ENCODE results near the gene APP.

Gene APP

DNA sequence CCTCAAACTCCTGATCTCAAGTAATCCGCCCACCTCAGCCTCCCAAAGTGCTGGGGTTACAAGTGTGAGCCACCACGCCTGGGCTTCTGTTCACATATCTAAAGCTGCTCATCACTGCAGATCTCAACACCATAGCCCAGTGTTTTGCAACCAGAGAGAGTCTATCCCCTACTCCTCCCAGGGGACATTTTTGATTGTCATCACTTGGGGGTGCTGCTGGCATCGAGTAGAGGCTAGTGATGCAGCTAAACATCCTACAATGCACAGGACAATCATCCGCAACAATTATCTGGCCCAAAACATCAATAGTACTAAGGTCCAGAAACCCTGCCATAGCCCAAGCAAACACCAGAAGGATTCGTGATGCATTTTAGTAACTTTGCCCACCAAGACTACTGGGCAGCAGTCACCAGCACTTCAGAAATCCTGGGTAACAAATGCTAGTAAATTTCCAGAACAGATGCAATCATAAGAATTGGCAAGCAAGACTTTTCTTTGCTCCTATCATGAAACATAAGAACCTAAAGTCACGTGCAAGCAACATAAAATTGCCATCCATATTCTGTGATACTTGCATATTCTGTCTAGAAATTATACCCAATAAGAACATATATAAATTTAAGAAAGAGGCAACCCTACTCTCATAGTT, 159.2 kb downstream of the APP start:
- H3K4me3 Mint-ChIP-seq, result no peak overlapping the region
- H3K27me3 Mint-ChIP-seq, result no peaks in the 10 kb centered on the region
- no peaks in the 10 kb centered on the region for H3K9me3 Mint-ChIP-seq
- DNase-seq, result no peak
- H3K27ac Mint-ChIP-seq, result no peak overlapping the region
- peaks cover 8% of the 10 kb centered on the region for H3K4me1 Mint-ChIP-seq
- H3K36me3 Mint-ChIP-seq, result no peaks in the 10 kb centered on the region
- CTCF ChIA-PET, result no interaction called here

- Mint-ChIP-seq H3K36me3 (no peaks in the 10 kb centered on the region), H3K9me3 (no peaks in the 10 kb centered on the region), H3K27me3 (no peaks in the 10 kb centered on the region), H3K27ac (no peak overlapping the region), H3K4me3 (no peak overlapping the region), H3K4me1 (peaks cover 8% of the 10 kb centered on the region)
- CTCF ChIA-PET, result no interaction called here
- DNase-seq, result no peak
Observed at GRCh38 chr21:26007951-26008498, 162.5 kb downstream of the APP start.

- CTCF ChIA-PET, result no interaction called here
- H3K4me1 Mint-ChIP-seq, result peaks cover 10% of the 10 kb centered on the region
Observed at GRCh38 chr21:26005464-26005863, 165.1 kb downstream of the APP start.

DNA sequence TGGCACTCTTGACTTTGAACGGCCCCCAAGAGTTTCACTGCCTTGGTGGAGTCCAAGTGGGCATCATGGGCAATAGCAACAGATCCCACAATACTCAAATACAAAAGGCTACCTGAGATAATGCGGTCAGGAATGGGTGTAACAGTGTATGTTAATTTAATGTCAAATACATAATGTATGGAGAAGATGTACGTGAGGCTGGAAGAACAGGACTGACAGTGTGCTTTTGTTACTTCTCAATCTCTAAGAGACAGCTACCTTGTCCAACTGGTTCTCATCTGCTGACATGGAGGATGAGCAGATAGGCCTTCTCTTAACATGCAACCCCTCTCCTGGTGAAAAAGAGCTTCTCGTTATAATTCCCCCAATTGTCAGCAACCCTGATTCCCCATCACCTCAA, 167.2 kb downstream of the APP start:
- no peak for DNase-seq
- CTCF ChIA-PET, result no interaction called here
- no peaks in the 10 kb centered on the region for H3K9me3 Mint-ChIP-seq

More at GRCh38 chr21:26005464-26005863, 165.1 kb downstream of the APP start:
- Mint-ChIP-seq H3K36me3 (no peaks in the 10 kb centered on the region), H3K27me3 (no peaks in the 10 kb centered on the region), H3K9me3 (no peaks in the 10 kb centered on the region), H3K27ac (no peak overlapping the region), H3K4me3 (no peak overlapping the region)
- no peak for DNase-seq

DNA sequence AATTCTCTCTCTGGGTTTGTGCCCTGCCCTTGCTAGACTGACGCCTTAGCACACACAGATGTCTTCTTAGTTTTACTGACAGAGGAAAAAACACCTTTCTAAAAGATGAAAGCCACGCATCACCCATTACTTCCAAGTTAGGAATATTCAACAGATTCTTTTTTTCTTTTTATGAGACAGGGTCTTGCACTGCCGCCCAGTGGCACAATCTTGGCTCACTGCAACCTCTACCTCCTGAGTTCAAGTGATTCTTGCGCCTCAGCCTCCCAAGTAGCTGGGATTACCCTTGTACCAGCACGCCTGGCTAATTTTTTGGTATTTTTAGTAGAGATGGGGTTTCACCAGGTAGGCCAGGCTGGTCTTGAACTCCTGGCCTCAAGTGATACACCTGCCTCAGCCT, 169.2 kb downstream of the APP start:
- H3K4me3 Mint-ChIP-seq, result no peak overlapping the region
- peaks cover 14% of the 10 kb centered on the region for H3K4me1 Mint-ChIP-seq
- no peak overlapping the region for H3K27ac Mint-ChIP-seq
- H3K27me3 Mint-ChIP-seq, result no peaks in the 10 kb centered on the region
- CTCF ChIA-PET, result no interaction called here
- H3K9me3 Mint-ChIP-seq, result no peaks in the 10 kb centered on the region
- DNase-seq, result no peak
- no peaks in the 10 kb centered on the region for H3K36me3 Mint-ChIP-seq

More for the DNA sequence above, 167.2 kb downstream of the APP start:
- Mint-ChIP-seq H3K36me3 (no peaks in the 10 kb centered on the region), H3K4me1 (peaks cover 17% of the 10 kb centered on the region), H3K27me3 (no peaks in the 10 kb centered on the region), H3K4me3 (no peak overlapping the region), H3K27ac (no peak overlapping the region)

GRCh38 chr21:25999921-26000582, 170.5 kb downstream of the APP start:
- Mint-ChIP-seq H3K4me3 (no peak overlapping the region), H3K27ac (peak overlapping the region; percentile 12), H3K27me3 (no peaks in the 10 kb centered on the region), H3K4me1 (peaks cover 14% of the 10 kb centered on the region), H3K36me3 (no peaks in the 10 kb centered on the region), H3K9me3 (no peaks in the 10 kb centered on the region)
- peak; percentile 58 for DNase-seq
- CTCF ChIA-PET, result no interaction called here

DNA sequence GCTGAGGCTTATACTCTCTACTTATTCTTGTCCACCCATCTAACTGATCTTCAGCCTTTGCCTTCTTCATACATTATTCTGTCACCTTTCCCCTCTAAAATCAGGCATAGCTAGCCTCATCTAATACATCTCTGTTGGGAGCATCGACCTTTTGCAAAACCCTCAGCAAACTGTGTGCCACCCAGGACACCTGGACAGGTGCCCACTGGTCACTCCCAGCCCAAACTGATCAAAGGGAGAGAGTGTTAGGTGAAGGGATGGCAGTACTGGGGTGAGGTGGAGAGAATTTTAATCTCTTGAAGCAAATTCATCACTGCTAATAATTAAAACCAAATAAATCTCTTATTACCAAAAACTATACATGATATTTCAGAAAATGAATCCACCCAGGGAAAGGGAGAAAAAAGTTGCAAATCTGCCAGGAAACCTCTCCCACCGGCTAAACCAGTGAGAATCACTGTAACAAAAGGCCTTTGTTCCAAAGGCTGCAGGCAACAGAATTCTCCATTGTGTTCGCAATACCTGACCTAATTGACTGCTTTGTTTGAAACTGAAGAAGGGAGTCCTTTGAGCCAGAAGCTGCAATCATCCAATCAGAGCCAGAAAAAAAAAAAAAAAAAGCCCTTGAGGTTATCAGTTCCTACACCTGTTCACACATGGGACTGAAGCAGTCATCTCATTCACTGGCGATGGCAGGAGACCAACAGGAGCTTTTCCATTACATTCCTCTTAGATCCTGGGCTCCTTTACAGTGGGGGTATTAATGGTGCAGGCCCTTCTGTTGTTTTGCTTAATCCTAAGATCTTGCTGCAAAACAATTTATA, 172.6 kb downstream of the APP start:
- Mint-ChIP-seq H3K9me3 (no peaks in the 10 kb centered on the region), H3K36me3 (no peaks in the 10 kb centered on the region), H3K27me3 (no peaks in the 10 kb centered on the region), H3K4me1 (peaks cover 14% of the 10 kb centered on the region), H3K4me3 (no peak overlapping the region), H3K27ac (no peak overlapping the region)
- no peak for DNase-seq
- CTCF ChIA-PET, result interaction anchor here (0.6 kb wide), 1 partner anchor 508 kb away, joined by 3 read pairs; no protein-coding TSS in a partner anchor

DNA sequence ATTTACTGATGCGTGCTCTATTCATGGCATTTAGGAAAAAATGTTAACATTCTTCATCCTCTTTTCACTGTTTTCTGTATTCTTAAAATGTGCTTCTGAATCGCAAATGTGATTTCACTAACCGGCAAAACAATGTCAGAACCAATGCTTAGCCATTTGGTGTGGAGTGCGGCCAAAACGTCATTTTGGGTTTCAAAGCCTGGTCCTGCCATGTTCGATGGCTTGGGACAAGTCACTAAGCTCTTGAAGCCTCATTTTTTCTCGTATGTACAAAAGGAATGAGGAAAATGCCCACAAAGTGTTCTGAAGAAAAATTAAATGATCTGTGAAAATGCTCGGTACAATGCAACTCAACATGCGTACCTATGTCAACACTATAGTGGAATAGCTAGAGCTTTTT, 175.3 kb downstream of the APP start:
- H3K27me3 Mint-ChIP-seq, result no peaks in the 10 kb centered on the region
- H3K36me3 Mint-ChIP-seq, result no peaks in the 10 kb centered on the region
- H3K4me3 Mint-ChIP-seq, result no peak overlapping the region
- peaks cover 11% of the 10 kb centered on the region for H3K4me1 Mint-ChIP-seq
- no peak overlapping the region for H3K27ac Mint-ChIP-seq
- DNase-seq, result no peak
- H3K9me3 Mint-ChIP-seq, result no peaks in the 10 kb centered on the region
- CTCF ChIA-PET, result no interaction called here

GRCh38 chr21:25994758-25995163, 175.8 kb downstream of the APP start:
- Mint-ChIP-seq H3K27ac (no peak overlapping the region), H3K36me3 (no peaks in the 10 kb centered on the region), H3K27me3 (no peaks in the 10 kb centered on the region), H3K4me3 (no peak overlapping the region), H3K4me1 (peaks cover 6% of the 10 kb centered on the region), H3K9me3 (no peaks in the 10 kb centered on the region)
- CTCF ChIA-PET, result interaction anchor here (1.1 kb wide), 1 partner anchor 99 kb away, joined by 4 read pairs; no protein-coding TSS in a partner anchor
- no peak for DNase-seq

DNA sequence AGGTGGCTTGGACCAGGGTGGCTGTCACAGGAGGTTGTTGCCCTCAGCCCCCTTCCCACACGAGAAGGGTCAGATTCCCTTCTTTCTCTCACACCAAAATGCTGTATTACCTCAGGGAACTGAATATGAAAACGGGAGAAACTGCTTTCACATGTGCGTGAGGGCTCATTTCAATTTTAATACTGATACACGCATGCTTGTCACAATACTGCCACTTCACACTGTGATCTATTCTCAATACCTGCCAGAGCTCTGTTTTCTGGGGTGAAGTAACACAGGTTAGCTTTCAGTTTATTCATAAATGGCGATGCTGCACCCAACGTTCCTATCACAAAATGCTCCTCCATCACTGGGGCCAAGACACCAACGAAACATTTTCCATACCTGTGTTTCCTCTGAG, 181.8 kb downstream of the APP start:
- no peak overlapping the region for H3K27ac Mint-ChIP-seq
- no peaks in the 10 kb centered on the region for H3K9me3 Mint-ChIP-seq
- H3K4me1 Mint-ChIP-seq, result no peaks in the 10 kb centered on the region
- no peak overlapping the region for H3K4me3 Mint-ChIP-seq
- no peaks in the 10 kb centered on the region for H3K27me3 Mint-ChIP-seq
- CTCF ChIA-PET, result no interaction called here
- H3K36me3 Mint-ChIP-seq, result no peaks in the 10 kb centered on the region
- DNase-seq, result no peak

DNA sequence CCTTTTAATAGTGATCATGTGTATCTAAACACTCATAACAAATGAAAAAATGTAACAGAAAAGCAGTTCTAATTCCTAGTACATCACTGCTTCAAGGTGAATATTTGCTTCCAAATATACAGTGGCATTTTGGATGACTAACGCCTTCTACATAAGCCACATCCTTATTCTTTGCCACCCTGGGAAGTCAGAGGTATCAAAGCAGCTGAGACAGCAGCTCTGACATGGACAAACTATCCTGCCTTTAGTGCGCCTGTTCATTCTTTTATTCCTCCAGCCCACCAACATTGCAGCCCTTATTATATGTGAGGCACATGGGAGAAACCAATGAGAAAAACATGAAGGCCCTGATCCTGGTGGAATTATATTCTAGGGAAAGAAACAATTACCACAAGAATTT, 183.0 kb downstream of the APP start:
- no peaks in the 10 kb centered on the region for H3K9me3 Mint-ChIP-seq
- no peak for DNase-seq
- no peaks in the 10 kb centered on the region for H3K36me3 Mint-ChIP-seq
- H3K4me3 Mint-ChIP-seq, result no peak overlapping the region
- CTCF ChIA-PET, result no interaction called here
- H3K27me3 Mint-ChIP-seq, result no peaks in the 10 kb centered on the region
- no peak overlapping the region for H3K27ac Mint-ChIP-seq
- no peaks in the 10 kb centered on the region for H3K4me1 Mint-ChIP-seq

DNA sequence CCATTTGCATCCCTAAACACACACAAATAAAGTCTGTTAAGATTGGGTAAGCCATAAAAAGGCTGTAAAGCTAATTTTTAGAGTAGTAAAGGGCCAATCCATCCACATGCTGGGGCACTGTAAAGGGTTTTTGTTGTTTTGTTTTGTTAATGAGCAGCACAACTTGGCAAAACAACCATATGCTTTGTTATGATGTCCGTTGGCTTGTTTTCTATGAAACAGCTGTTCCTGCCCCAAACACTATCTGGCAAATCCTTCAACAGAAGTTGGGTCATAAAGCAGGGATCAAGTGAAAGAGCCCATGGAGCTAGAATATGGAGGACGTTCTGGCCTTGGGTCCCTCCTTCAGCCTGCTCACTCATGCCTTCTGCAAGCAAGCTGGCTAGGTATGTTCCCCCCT, 183.6 kb downstream of the APP start:
- Mint-ChIP-seq H3K4me3 (no peak overlapping the region), H3K36me3 (no peaks in the 10 kb centered on the region), H3K9me3 (no peaks in the 10 kb centered on the region), H3K27me3 (no peaks in the 10 kb centered on the region), H3K4me1 (no peaks in the 10 kb centered on the region), H3K27ac (no peak overlapping the region)
- CTCF ChIA-PET, result no interaction called here
- no peak for DNase-seq

- no peaks in the 10 kb centered on the region for H3K36me3 Mint-ChIP-seq
- CTCF ChIA-PET, result no interaction called here
- H3K9me3 Mint-ChIP-seq, result no peaks in the 10 kb centered on the region
- H3K27ac Mint-ChIP-seq, result no peak overlapping the region
- H3K27me3 Mint-ChIP-seq, result no peaks in the 10 kb centered on the region
- H3K4me1 Mint-ChIP-seq, result no peaks in the 10 kb centered on the region
- DNase-seq, result no peak
- H3K4me3 Mint-ChIP-seq, result no peak overlapping the region
Observed at GRCh38 chr21:25985990-25986389, 184.6 kb downstream of the APP start.

DNA sequence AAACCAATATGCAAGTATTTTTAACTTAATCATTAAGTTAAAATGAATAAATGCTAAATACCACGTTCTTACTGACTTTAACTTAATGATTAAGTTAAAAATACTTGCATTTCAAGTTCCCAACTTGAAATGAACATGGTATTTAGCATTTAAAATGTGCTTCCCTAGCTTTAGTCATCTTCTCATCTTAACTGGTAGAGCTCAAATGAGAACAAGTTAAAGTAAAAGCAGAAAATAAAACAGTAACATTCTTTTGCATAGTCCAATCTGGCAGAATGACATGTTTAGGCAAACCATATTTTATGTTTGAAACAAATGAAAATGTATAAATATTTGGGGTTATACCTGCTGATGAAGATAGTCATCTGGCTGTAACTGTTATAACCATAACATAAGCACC, 186.0 kb downstream of the APP start:
- CTCF ChIA-PET, result interaction anchor here (0.6 to 0.9 kb wide), 2 partner anchors 15 to 61 kb away, joined by 3 read pairs; no protein-coding TSS in a partner anchor
- Mint-ChIP-seq H3K36me3 (peaks cover 3% of the 10 kb centered on the region), H3K9me3 (no peaks in the 10 kb centered on the region), H3K4me3 (no peak overlapping the region), H3K27ac (no peak overlapping the region), H3K27me3 (no peaks in the 10 kb centered on the region), H3K4me1 (no peaks in the 10 kb centered on the region)
- no peak for DNase-seq

Data from activated naive CD4-positive, alpha-beta T cell treated with anti-CD3 and anti-CD28 coated beads, Interleukin-2, amount 10 ng/mL, durations not matched to agents 7 days and 5 days (primary cell).